ENCODE data around the gene MUC13. TPM values are rescaled to one million over a fixed set of nuclear protein-coding genes. Genes with fewer than 3 reads are reported as not detected.

MUC13 gene
- total RNA-seq, 1 experiment from 2014 or later, result not detected

- intact Hi-C loops (cut with micrococcal nuclease), result loop anchor here (2.0 to 5.0 kb wide), 2 partner anchors 19 to 42 kb away; no protein-coding TSS in a partner anchor
- H3K27me3 Mint-ChIP-seq (ENCODE audit: insufficient read depth, unreplicated experiment), result no peaks in the 10 kb centered on the region
- H3K4me1 Mint-ChIP-seq (ENCODE audit: insufficient read depth, unreplicated experiment), result peaks cover 42% of the 10 kb centered on the region
- H3K4me3 Mint-ChIP-seq (ENCODE audit: unreplicated experiment), result peak overlapping the region; percentile 32
- H3K9me3 Mint-ChIP-seq (ENCODE audit: unreplicated experiment), result no peaks in the 10 kb centered on the region
- TF ChIP-seq CTCF (IDR thresholded peaks at IDR 0.05; ENCODE audit: unreplicated experiment), result no peak
- POLR2A ChIA-PET, result interaction anchor here (1.0 to 1.9 kb wide), 6 partner anchors 11 to 52 kb away, joined by 3 to 7 read pairs (median 4); no protein-coding TSS in a partner anchor
- CTCF ChIA-PET, result interaction anchor here (0.7 to 1.3 kb wide), 4 partner anchors 34 to 148 kb away, joined by 3 to 5 read pairs (median 4); no protein-coding TSS in a partner anchor
- DNase-seq (ENCODE audit: unreplicated experiment), result no peak
- H3K36me3 Mint-ChIP-seq (ENCODE audit: insufficient read depth, unreplicated experiment), result no peaks in the 10 kb centered on the region
- BruUV-seq (replicated peaks), result TSS peak; percentile 42
- peak overlapping the region; percentile 2 for H3K27ac Mint-ChIP-seq (ENCODE audit: low read depth, unreplicated experiment)
These were observed 55.2 kb downstream of the MUC13 start for GRCh38 chr3:124879337-124879680.

- ChIA-PET CTCF (interaction anchor here (0.6 to 1.5 kb wide), 8 partner anchors 8 to 317 kb away, joined by 3 to 7 read pairs (median 4); partner anchors contain the start of gene ITGB5), POLR2A (interaction anchor here (1.0 to 1.9 kb wide), 6 partner anchors 12 to 52 kb away, joined by 4 to 7 read pairs (median 4); no protein-coding TSS in a partner anchor)
- Mint-ChIP-seq H3K27ac (ENCODE audit: low read depth, unreplicated experiment) (peak overlapping the region; percentile 2), H3K27me3 (ENCODE audit: insufficient read depth, unreplicated experiment) (no peaks in the 10 kb centered on the region), H3K36me3 (ENCODE audit: insufficient read depth, unreplicated experiment) (no peaks in the 10 kb centered on the region), H3K9me3 (ENCODE audit: unreplicated experiment) (no peaks in the 10 kb centered on the region), H3K4me3 (ENCODE audit: unreplicated experiment) (peak overlapping the region; percentile 32), H3K4me1 (ENCODE audit: insufficient read depth, unreplicated experiment) (peaks cover 36% of the 10 kb centered on the region)
- BruUV-seq (replicated peaks), result no TSS peak
- no peak for TF ChIP-seq CTCF (IDR thresholded peaks at IDR 0.05; ENCODE audit: unreplicated experiment)
- peak; percentile 94 for DNase-seq (ENCODE audit: unreplicated experiment)
- intact Hi-C loops (cut with micrococcal nuclease), result loop anchor here (2.0 to 5.0 kb wide), 2 partner anchors 18 to 41 kb away; no protein-coding TSS in a partner anchor
These were observed 55.8 kb downstream of the MUC13 start for GRCh38 chr3:124878561-124879336.

GRCh38 chr3:124877674-124878073 lies 56.9 kb downstream of the MUC13 start:
- ChIA-PET CTCF (interaction anchor here (0.6 to 1.5 kb wide), 7 partner anchors 7 to 92 kb away, joined by 3 to 7 read pairs (median 3); partner anchors contain the start of gene ITGB5), POLR2A (interaction anchor here (0.7 to 1.9 kb wide), 4 partner anchors 9 to 865 kb away, joined by 3 to 5 read pairs (median 4); partner anchors contain the start of gene ITGB5)
- H3K27ac Mint-ChIP-seq (ENCODE audit: low read depth, unreplicated experiment), result no peak overlapping the region
- H3K9me3 Mint-ChIP-seq (ENCODE audit: unreplicated experiment), result no peaks in the 10 kb centered on the region
- no peaks in the 10 kb centered on the region for H3K27me3 Mint-ChIP-seq (ENCODE audit: insufficient read depth, unreplicated experiment)
- no TSS peak for BruUV-seq (replicated peaks)
- DNase-seq (ENCODE audit: unreplicated experiment), result no peak
- no peaks in the 10 kb centered on the region for H3K36me3 Mint-ChIP-seq (ENCODE audit: insufficient read depth, unreplicated experiment)
- intact Hi-C loops (cut with micrococcal nuclease), result loop anchor here (2.0 to 5.0 kb wide), 2 partner anchors 17 to 40 kb away; no protein-coding TSS in a partner anchor
- TF ChIP-seq CTCF (IDR thresholded peaks at IDR 0.05; ENCODE audit: unreplicated experiment), result no peak
- H3K4me3 Mint-ChIP-seq (ENCODE audit: unreplicated experiment), result no peak overlapping the region
- H3K4me1 Mint-ChIP-seq (ENCODE audit: insufficient read depth, unreplicated experiment), result peaks cover 32% of the 10 kb centered on the region

GRCh38 chr3:124876401-124876878 lies 58.1 kb downstream of the MUC13 start:
- no TSS peak for BruUV-seq (replicated peaks)
- intact Hi-C loops (cut with micrococcal nuclease), result loop anchor here (5.0 kb wide), 1 partner anchor 39 kb away; no protein-coding TSS in a partner anchor
- Mint-ChIP-seq H3K4me3 (ENCODE audit: unreplicated experiment) (no peak overlapping the region), H3K4me1 (ENCODE audit: insufficient read depth, unreplicated experiment) (peaks cover 24% of the 10 kb centered on the region), H3K9me3 (ENCODE audit: unreplicated experiment) (no peaks in the 10 kb centered on the region), H3K27ac (ENCODE audit: low read depth, unreplicated experiment) (peak overlapping the region; percentile 44), H3K27me3 (ENCODE audit: insufficient read depth, unreplicated experiment) (no peaks in the 10 kb centered on the region), H3K36me3 (ENCODE audit: insufficient read depth, unreplicated experiment) (peaks cover 10% of the 10 kb centered on the region)
- ChIA-PET CTCF (interaction anchor here (1.5 kb wide), 2 partner anchors 25 to 91 kb away, joined by 3 to 6 read pairs; no protein-coding TSS in a partner anchor), POLR2A (interaction anchor here (1.5 kb wide), 1 partner anchor 10 kb away, joined by 4 read pairs; the partner anchor contains the start of gene ITGB5)
- no peak for TF ChIP-seq CTCF (IDR thresholded peaks at IDR 0.05; ENCODE audit: unreplicated experiment)
- DNase-seq (ENCODE audit: unreplicated experiment), result no peak
